Measurements from ENCODE around the gene GRK3. TPM values are rescaled to one million over a fixed set of nuclear protein-coding genes. Genes with fewer than 3 reads are reported as not detected.

The GRK3 gene
- total RNA-seq, 1 experiment from 2014 or later: 14.6 TPM

- Histone ChIP-seq H3K9me3 (ENCODE audit: control insufficient read depth in 1 of 2, insufficient read depth in 1 of 2, low read depth in 1 of 2, low read length in 2 of 2) (no peaks in the 10 kb centered on the region), H4K20me1 (ENCODE audit: insufficient read depth) (no peaks in the 10 kb centered on the region), H3K4me3 (replicated peaks in 1 of 2; ENCODE audit: low read depth in 1 of 2, low read length in 2 of 2) (no peak overlapping the region), H3K27me3 (ENCODE audit: insufficient read depth, low read length) (no peaks in the 10 kb centered on the region), H3K9me2 (ENCODE audit: insufficient read depth) (no peaks in the 10 kb centered on the region), H3K4me1 (ENCODE audit: control insufficient read depth in 1 of 2, insufficient read depth in 2 of 2, low read length in 2 of 2) (no peaks in the 10 kb centered on the region), H3K79me2 (ENCODE audit: insufficient read depth, low read length) (no peaks in the 10 kb centered on the region), H3K4me2 (ENCODE audit: low read length) (no peak overlapping the region), H3K9ac (ENCODE audit: low read length) (no peak overlapping the region), H2AFZ (ENCODE audit: low read depth, low read length, poor library complexity, severe bottlenecking) (no peak overlapping the region), H3K27ac (ENCODE audit: low read depth, low read length) (no peak overlapping the region), H3K36me3 (ENCODE audit: control insufficient read depth in 1 of 2, insufficient read depth in 2 of 2, low read length in 2 of 2) (no peaks in the 10 kb centered on the region)
- no peak for TF ChIP-seq ELF1 (IDR thresholded peaks at IDR 0.05; ENCODE audit: borderline replicate concordance, low read depth)
- TF ChIP-seq, protein P1, sequence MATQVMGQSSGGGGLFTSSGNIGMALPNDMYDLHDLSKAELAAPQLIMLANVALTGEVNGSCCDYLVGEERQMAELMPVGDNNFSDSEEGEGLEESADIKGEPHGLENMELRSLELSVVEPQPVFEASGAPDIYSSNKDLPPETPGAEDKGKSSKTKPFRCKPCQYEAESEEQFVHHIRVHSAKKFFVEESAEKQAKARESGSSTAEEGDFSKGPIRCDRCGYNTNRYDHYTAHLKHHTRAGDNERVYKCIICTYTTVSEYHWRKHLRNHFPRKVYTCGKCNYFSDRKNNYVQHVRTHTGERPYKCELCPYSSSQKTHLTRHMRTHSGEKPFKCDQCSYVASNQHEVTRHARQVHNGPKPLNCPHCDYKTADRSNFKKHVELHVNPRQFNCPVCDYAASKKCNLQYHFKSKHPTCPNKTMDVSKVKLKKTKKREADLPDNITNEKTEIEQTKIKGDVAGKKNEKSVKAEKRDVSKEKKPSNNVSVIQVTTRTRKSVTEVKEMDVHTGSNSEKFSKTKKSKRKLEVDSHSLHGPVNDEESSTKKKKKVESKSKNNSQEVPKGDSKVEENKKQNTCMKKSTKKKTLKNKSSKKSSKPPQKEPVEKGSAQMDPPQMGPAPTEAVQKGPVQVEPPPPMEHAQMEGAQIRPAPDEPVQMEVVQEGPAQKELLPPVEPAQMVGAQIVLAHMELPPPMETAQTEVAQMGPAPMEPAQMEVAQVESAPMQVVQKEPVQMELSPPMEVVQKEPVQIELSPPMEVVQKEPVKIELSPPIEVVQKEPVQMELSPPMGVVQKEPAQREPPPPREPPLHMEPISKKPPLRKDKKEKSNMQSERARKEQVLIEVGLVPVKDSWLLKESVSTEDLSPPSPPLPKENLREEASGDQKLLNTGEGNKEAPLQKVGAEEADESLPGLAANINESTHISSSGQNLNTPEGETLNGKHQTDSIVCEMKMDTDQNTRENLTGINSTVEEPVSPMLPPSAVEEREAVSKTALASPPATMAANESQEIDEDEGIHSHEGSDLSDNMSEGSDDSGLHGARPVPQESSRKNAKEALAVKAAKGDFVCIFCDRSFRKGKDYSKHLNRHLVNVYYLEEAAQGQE (IDR thresholded peaks at IDR 0.05; ENCODE audit: low read depth): no peak
- TF ChIP-seq, protein P2, sequence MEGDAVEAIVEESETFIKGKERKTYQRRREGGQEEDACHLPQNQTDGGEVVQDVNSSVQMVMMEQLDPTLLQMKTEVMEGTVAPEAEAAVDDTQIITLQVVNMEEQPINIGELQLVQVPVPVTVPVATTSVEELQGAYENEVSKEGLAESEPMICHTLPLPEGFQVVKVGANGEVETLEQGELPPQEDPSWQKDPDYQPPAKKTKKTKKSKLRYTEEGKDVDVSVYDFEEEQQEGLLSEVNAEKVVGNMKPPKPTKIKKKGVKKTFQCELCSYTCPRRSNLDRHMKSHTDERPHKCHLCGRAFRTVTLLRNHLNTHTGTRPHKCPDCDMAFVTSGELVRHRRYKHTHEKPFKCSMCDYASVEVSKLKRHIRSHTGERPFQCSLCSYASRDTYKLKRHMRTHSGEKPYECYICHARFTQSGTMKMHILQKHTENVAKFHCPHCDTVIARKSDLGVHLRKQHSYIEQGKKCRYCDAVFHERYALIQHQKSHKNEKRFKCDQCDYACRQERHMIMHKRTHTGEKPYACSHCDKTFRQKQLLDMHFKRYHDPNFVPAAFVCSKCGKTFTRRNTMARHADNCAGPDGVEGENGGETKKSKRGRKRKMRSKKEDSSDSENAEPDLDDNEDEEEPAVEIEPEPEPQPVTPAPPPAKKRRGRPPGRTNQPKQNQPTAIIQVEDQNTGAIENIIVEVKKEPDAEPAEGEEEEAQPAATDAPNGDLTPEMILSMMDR (IDR thresholded peaks at IDR 0.05 in 2 of 3, conservative IDR thresholded peaks at IDR 0.05 in 1 of 3; ENCODE audit: borderline replicate concordance in 1 of 3, insufficient read depth in 1 of 3, low read depth in 2 of 3, low read length in 2 of 3): no peak
- ChIA-PET CTCF (no interaction called here), RAD21 (ENCODE audit: low non-redundant PET in 1 of 2, low total read pairs in 2 of 2, uncharacterized antibody in 2 of 2, unreplicated experiment in 2 of 2) (no interaction called here), POLR2A (no interaction called here)
- no TSS peak for BruUV-seq (replicated peaks)
- intact Hi-C loops (cut with micrococcal nuclease): no loop called here
- DNase-seq (ENCODE audit: low read depth, low spot score) (no peak), ATAC-seq (no peak)
Measured at GRCh38 chr22:25659413-25659812, 94.9 kb downstream of the GRK3 start.
